Heart left ventricle (tissue), 16 donors: ENCODE results near the gene OXCT1. TPM values are rescaled to one million over a fixed set of nuclear protein-coding genes. Genes with fewer than 3 reads are reported as not detected.

Source experiments
- ATAC-seq, 4 donors: fragments of 200-7000 bp; cut with Tn5 transposase; one replicate each; pipeline ENCODE4 v1.9.1; 2020 to 2022; ENCODE audit warnings: moderate library complexity in 4 of 4, mild to moderate bottlenecking in 3 of 4, moderate number of reproducible peaks in 1 of 4
- DNase-seq, 5 donors: peaks; one replicate each; pipeline ENCODE4 v3.0.0-alpha.2; 2020
- H3K27ac ChIP-seq, 12 donors: fragments of 200-600 bp; sonication (generic) in 4 of 12; one replicate each; pipeline versions ENCODE4 v1.5.0 to v1.8.0; 2016 to 2022; ENCODE audit warnings: mild to moderate bottlenecking in 2 of 12
- H3K27me3 ChIP-seq, 9 donors: fragments of 200-600 bp; sonication (generic) in 2 of 9; one replicate each; pipeline versions ENCODE4 v1.5.1 to v1.8.0; 2016 to 2022; ENCODE audit warnings: mild to moderate bottlenecking in 3 of 9
- H3K36me3 ChIP-seq, 9 donors: fragments of 200-600 bp; sonication (generic) in 2 of 9; one replicate each; pipeline versions ENCODE4 v1.5.0 to v1.8.0; 2018 to 2022; ENCODE audit warnings: mild to moderate bottlenecking in 2 of 9
- H3K4me1 ChIP-seq, 12 donors: fragments of 200-600 bp; sonication (generic) in 4 of 12; one replicate each; pipeline versions ENCODE4 v1.5.0 to v1.8.0; 2016 to 2022; ENCODE audit warnings: mild to moderate bottlenecking in 3 of 12
- H3K4me3 ChIP-seq, 12 donors: fragments of 200-600 bp; sonication (generic) in 4 of 12; one replicate each; pipeline versions ENCODE4 v1.5.0 to v1.8.0; 2017 to 2022; ENCODE audit warnings: mild to moderate bottlenecking in 9 of 12, moderate library complexity in 4 of 12
- H3K9me3 ChIP-seq, 12 donors: fragments of 200-600 bp; sonication (generic) in 4 of 12; one replicate each; pipeline versions ENCODE4 v1.5.0 to v1.8.0; 2016 to 2022; ENCODE audit warnings: mild to moderate bottlenecking in 1 of 12
- POLR2A ChIP-seq, 2 donors: fragments of 450-650 bp; IDR thresholded peaks; one replicate each; pipeline ENCODE4 v1.6.1; 2017; ENCODE audit warnings: antibody characterized with exemption in 2 of 2, mild to moderate bottlenecking in 2 of 2, moderate library complexity in 2 of 2
- WGBS, 4 donors: extraction: QIAGEN DNeasy Blood & Tissue Kit in 2 of 4; methylation state at CpG; one replicate each; pipeline versions ENCODE4 v1.1.5 to v1.1.7; 2013 to 2018; 5-methylcytosine and 5-hydroxymethylcytosine counted together
- intact Hi-C, 10 donors: fragments of 100-400 bp; cut with DNase I; formaldehyde crosslinking; loops; one replicate each; pipeline versions ENCODE4 v1.11.1 to v1.14.2; 2022
- polyA plus RNA-seq, 2 donors: library from polyadenylated mRNA; stranded (reverse); fragments of 200-250 nt; gene quantifications; one replicate each; pipeline ENCODE4 v1.2.3, GENCODE V29; 2013
- total RNA-seq, 9 donors: library from RNA; depleted of rRNA in 2 of 9; stranded (reverse); fragments of >200 nt in 2 of 9; fragmentation: NEBNext Ultra II Directional in 3 of 9; extraction: Animal tissue kit (Norgen Biotek cat#: 25700) in 3 of 9; gene quantifications; one replicate each; pipeline versions ENCODE4 v1.1.0 to v1.2.4, GENCODE V29; 2016 to 2023
- TF ChIP-seq, protein P1 (sequence below), 12 donors: fragments of 200-600 bp; sonication (generic) in 4 of 12; IDR thresholded peaks; one replicate each; pipeline versions ENCODE4 v1.5.0 to v1.8.0; 2018 to 2022; ENCODE audit warnings: antibody characterized with exemption in 12 of 12, mild to moderate bottlenecking in 5 of 12
- donor health status: ischemic (EF 13 %, LVEDD 7.1; RV severe dilation, severe dysfunction).
- donor health status: healthy with polysubstance abuse.
- donor health status: DM: no; HTN: yes; CAD: no.
- donor health status: DM: no; HTN: no; CAD: no.
- donor health status: ischemic (EF 25% LVEDD 6.9; RV normal size, moderate dysfunction).
- donor health status: ischemic (EF 25% LVEDD 5.7; RV mildly dilated, moderate dysfunction).
- donor health status: healthy.
- donor health status: DM: yes; HTN: yes; CAD: no.
- donor health status: ischemic (EF 35%, LVEDD 5.7; RV mildly dilated, moderate dysfunction).
- donor health status: nonischemic (EF 11% LVEDD 7.7; RV severe dilation, severe dysfunction).
- donor health status: DM: yes; HTN: yes; CAD: no.
- donor health status: PGD.
- donor health status: ischemic (EF 29% LVEDD 5.4; RV normal size, mild dysfunction).
- donor health status: nonischemic (EF 23%, LVEDD 6.1; RV moderate dilation, normal function).

Gene OXCT1
- total and polyA plus RNA-seq, 11 donors = 50.7 to 363 (median 188) TPM

GRCh38 chr5:41772785-41773442 is 97.3 kb downstream of the OXCT1 start:
- no peak for DNase-seq
- peaks cover 0 to 6% (median 0%) of the 10 kb centered on the region in 12 donors for H3K4me1 ChIP-seq
- H3K36me3 ChIP-seq = no peaks in the 10 kb centered on the region
- H3K9me3 ChIP-seq = no peaks in the 10 kb centered on the region
- ATAC-seq = no peak
- H3K4me3 ChIP-seq = no peak overlapping the region
- 88 to 93% (median 89%) methylated on average over 4 of the region's 4 CpGs for WGBS, 4 donors
- intact Hi-C loops = no loop called here
- H3K27me3 ChIP-seq = no peaks in the 10 kb centered on the region
- no peak overlapping the region for H3K27ac ChIP-seq
- no peak for TF ChIP-seq POLR2A (IDR thresholded peaks at IDR 0.05)
- TF ChIP-seq, protein P1, sequence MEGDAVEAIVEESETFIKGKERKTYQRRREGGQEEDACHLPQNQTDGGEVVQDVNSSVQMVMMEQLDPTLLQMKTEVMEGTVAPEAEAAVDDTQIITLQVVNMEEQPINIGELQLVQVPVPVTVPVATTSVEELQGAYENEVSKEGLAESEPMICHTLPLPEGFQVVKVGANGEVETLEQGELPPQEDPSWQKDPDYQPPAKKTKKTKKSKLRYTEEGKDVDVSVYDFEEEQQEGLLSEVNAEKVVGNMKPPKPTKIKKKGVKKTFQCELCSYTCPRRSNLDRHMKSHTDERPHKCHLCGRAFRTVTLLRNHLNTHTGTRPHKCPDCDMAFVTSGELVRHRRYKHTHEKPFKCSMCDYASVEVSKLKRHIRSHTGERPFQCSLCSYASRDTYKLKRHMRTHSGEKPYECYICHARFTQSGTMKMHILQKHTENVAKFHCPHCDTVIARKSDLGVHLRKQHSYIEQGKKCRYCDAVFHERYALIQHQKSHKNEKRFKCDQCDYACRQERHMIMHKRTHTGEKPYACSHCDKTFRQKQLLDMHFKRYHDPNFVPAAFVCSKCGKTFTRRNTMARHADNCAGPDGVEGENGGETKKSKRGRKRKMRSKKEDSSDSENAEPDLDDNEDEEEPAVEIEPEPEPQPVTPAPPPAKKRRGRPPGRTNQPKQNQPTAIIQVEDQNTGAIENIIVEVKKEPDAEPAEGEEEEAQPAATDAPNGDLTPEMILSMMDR (IDR thresholded peaks at IDR 0.05) = no peak

- Histone ChIP-seq H3K9me3 (no peaks in the 10 kb centered on the region), H3K4me3 (no peak overlapping the region), H3K27me3 (no peaks in the 10 kb centered on the region), H3K36me3 (no peaks in the 10 kb centered on the region), H3K27ac (no peak overlapping the region), H3K4me1 (peaks cover 0 to 4% (median 0%) of the 10 kb centered on the region in 12 donors)
- ATAC-seq = no peak
- DNase-seq = no peak
- intact Hi-C loops = no loop called here
- TF ChIP-seq POLR2A (IDR thresholded peaks at IDR 0.05) = no peak
- TF ChIP-seq, protein P1 (IDR thresholded peaks at IDR 0.05) = no peak
- WGBS, 4 donors = 87 to 91% (median 89%) methylated on average over 2 of the region's 2 CpGs
These were observed 98.2 kb downstream of the OXCT1 start for GRCh38 chr5:41772056-41772455.

DNA sequence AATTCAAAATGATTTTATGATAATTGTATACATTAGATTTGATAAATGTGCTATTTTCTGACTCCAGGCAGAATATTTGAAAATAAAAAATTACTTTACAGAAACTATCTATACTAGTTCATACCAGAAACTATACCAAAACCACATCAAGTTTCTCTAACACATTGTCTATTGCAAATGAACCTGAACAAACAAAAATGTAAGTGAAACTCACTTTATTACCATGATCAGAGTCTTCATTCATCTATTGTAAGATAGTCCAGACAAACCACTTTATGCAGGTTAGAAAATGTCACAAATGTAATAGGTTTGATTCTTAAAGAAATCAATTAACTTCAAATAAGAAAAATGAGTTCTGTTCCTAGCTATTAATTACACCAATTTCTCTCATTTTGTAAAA is 99.4 kb downstream of the OXCT1 start:
- DNase-seq = no peak
- H3K36me3 ChIP-seq = no peaks in the 10 kb centered on the region
- H3K9me3 ChIP-seq = no peaks in the 10 kb centered on the region
- H3K4me3 ChIP-seq = no peak overlapping the region
- no peaks in the 10 kb centered on the region for H3K4me1 ChIP-seq
- no peaks in the 10 kb centered on the region for H3K27me3 ChIP-seq
- H3K27ac ChIP-seq = no peak overlapping the region
- intact Hi-C loops = no loop called here
- no peak for TF ChIP-seq POLR2A (IDR thresholded peaks at IDR 0.05)
- TF ChIP-seq, protein P1 (IDR thresholded peaks at IDR 0.05) = no peak
- ATAC-seq = no peak

GRCh38 chr5:41768692-41769091 is 101.5 kb downstream of the OXCT1 start:
- intact Hi-C loops = no loop called here

More at GRCh38 chr5:41768692-41769091, 101.5 kb downstream of the OXCT1 start:
- TF ChIP-seq, protein P1 (IDR thresholded peaks at IDR 0.05) = no peak
- no peak for TF ChIP-seq POLR2A (IDR thresholded peaks at IDR 0.05)
- 97 to 98% (median 98%) methylated on average over 5 of the region's 5 CpGs for WGBS, 4 donors
- H3K9me3 ChIP-seq = no peaks in the 10 kb centered on the region
- no peaks in the 10 kb centered on the region for H3K27me3 ChIP-seq
- H3K4me3 ChIP-seq = no peak overlapping the region
- H3K4me1 ChIP-seq = peaks cover 0 to 12% (median 7%) of the 10 kb centered on the region in 12 donors
- H3K36me3 ChIP-seq = no peaks in the 10 kb centered on the region
- H3K27ac ChIP-seq = no peak overlapping the region
- DNase-seq (no peak), ATAC-seq (no peak)
